ENCODE measurements around the gene ANKS1B. TPM values are rescaled to one million over a fixed set of nuclear protein-coding genes. Genes with fewer than 3 reads are reported as not detected.

The ANKS1B gene
- total RNA-seq, 1 experiment from 2014 or later: 5.8 TPM

GRCh38 chr12:99806304-99806703 is 178.4 kb downstream of the ANKS1B start:
- TF ChIP-seq ATF2 (CRISPR knock-in tag; IDR thresholded peaks at IDR 0.05; ENCODE audit: borderline replicate concordance, low read depth) (no peak), SMAD4 (CRISPR knock-in tag; IDR thresholded peaks at IDR 0.05) (no peak), SOX15 (CRISPR knock-in tag; IDR thresholded peaks at IDR 0.05) (no peak), ZNF121 (CRISPR knock-in tag; IDR thresholded peaks at IDR 0.05) (no peak), RELA (CRISPR knock-in tag; IDR thresholded peaks at IDR 0.05; ENCODE audit: borderline replicate concordance) (no peak), IRF1 (CRISPR knock-in tag; IDR thresholded peaks at IDR 0.05) (no peak), CDX4 (CRISPR knock-in tag; IDR thresholded peaks at IDR 0.05; ENCODE audit: borderline replicate concordance) (no peak), ZNF317 (CRISPR knock-in tag; IDR thresholded peaks at IDR 0.05; ENCODE audit: borderline replicate concordance, low read depth) (no peak)
- no peaks in the 10 kb centered on the region for H3K9me3 Mint-ChIP-seq
- ChIA-PET CTCF (no interaction called here), POLR2A (no interaction called here)
- no peaks in the 10 kb centered on the region for H3K36me3 Mint-ChIP-seq
- H3K4me1 Mint-ChIP-seq: peaks cover 4% of the 10 kb centered on the region; the same call in 1 of the 2 replicates
- no peak for ATAC-seq
- no peak overlapping the region for H3K4me3 Mint-ChIP-seq
- no peak for DNase-seq (ENCODE audit: low spot score)
- no peak overlapping the region for H3K27ac Mint-ChIP-seq
- no peaks in the 10 kb centered on the region for H3K27me3 Mint-ChIP-seq (ENCODE audit: low read depth)

GRCh38 chr12:99804715-99805114 is 180.0 kb downstream of the ANKS1B start:
- no peaks in the 10 kb centered on the region for H3K9me3 Mint-ChIP-seq
- ChIA-PET POLR2A (interaction anchor here (0.6 kb wide), 1 partner anchor 462 kb away, joined by 3 read pairs; the partner anchor contains the start of genes DEPDC4 and SCYL2), CTCF (no interaction called here)
- no peaks in the 10 kb centered on the region for H3K36me3 Mint-ChIP-seq
- no peaks in the 10 kb centered on the region for H3K27me3 Mint-ChIP-seq (ENCODE audit: low read depth)
- no peak for ATAC-seq
- DNase-seq (ENCODE audit: low spot score): no peak
- H3K4me3 Mint-ChIP-seq: no peak overlapping the region
- H3K27ac Mint-ChIP-seq: no peak overlapping the region
- TF ChIP-seq ATF1 (CRISPR knock-in tag; IDR thresholded peaks at IDR 0.05) (no peak), ZNF532 (CRISPR knock-in tag; IDR thresholded peaks at IDR 0.05; ENCODE audit: borderline replicate concordance) (no peak), MLX (CRISPR knock-in tag; IDR thresholded peaks at IDR 0.05) (no peak), TEAD1 (CRISPR knock-in tag; IDR thresholded peaks at IDR 0.05) (no peak), SP1 (CRISPR knock-in tag; conservative IDR thresholded peaks at IDR 0.05) (no peak), NFATC4 (CRISPR knock-in tag; IDR thresholded peaks at IDR 0.05) (no peak), HMGA2 (CRISPR knock-in tag; IDR thresholded peaks at IDR 0.05) (no peak), ZNF232 (CRISPR knock-in tag; IDR thresholded peaks at IDR 0.05) (no peak), ZNF263 (CRISPR knock-in tag; IDR thresholded peaks at IDR 0.05; ENCODE audit: low read depth) (no peak), GTF2I (CRISPR knock-in tag; conservative IDR thresholded peaks at IDR 0.05) (no peak), ZNF219 (CRISPR knock-in tag; IDR thresholded peaks at IDR 0.05; ENCODE audit: borderline replicate concordance) (no peak)
- no peaks in the 10 kb centered on the region for H3K4me1 Mint-ChIP-seq
